ENCODE measurements around the gene PGAP6. TPM values are rescaled to one million over a fixed set of nuclear protein-coding genes. Genes with fewer than 3 reads are reported as not detected.
"Not testable (repeated sequence)": the region's sequence is repeated elsewhere in the genome, so short reads cannot be mapped to it uniquely, and the experiment has no call there.

Gene PGAP6
- total RNA-seq, 1 donor from 2014 or later = 66.6 TPM

- no peak for DNase-seq (ENCODE audit: low read depth in 2 of 2)
Measured at GRCh38 chr16:379183-379960, 2.4 kb downstream of the PGAP6 start.

GRCh38 chr16:378821-379182 lies 3.0 kb downstream of the PGAP6 start:
- no peak for DNase-seq (ENCODE audit: low read depth in 2 of 2)

GRCh38 chr16:378113-378820 lies 3.5 kb downstream of the PGAP6 start:
- not testable (repeated sequence) for DNase-seq (ENCODE audit: low read depth in 2 of 2)

GRCh38 chr16:377419-377951 lies 4.3 kb downstream of the PGAP6 start:
- no peak for DNase-seq (ENCODE audit: low read depth in 2 of 2)

GRCh38 chr16:376817-377418 lies 4.9 kb downstream of the PGAP6 start:
- DNase-seq (ENCODE audit: low read depth in 2 of 2) = no peak

GRCh38 chr16:375927-376816 lies 5.6 kb downstream of the PGAP6 start:
- DNase-seq (ENCODE audit: low read depth in 2 of 2) = no peak

- DNase-seq (ENCODE audit: low read depth in 2 of 2) = no peak
Measured at GRCh38 chr16:375212-375611, 6.6 kb downstream of the PGAP6 start.

GRCh38 chr16:374616-374926 lies 7.2 kb downstream of the PGAP6 start:
- no peak for DNase-seq (ENCODE audit: low read depth in 2 of 2)

GRCh38 chr16:373848-374615 lies 7.7 kb downstream of the PGAP6 start:
- DNase-seq (ENCODE audit: low read depth in 2 of 2) = no peak

GRCh38 chr16:373020-373598 lies 8.7 kb downstream of the PGAP6 start:
- DNase-seq (ENCODE audit: low read depth in 2 of 2) = no peak

- no peak for DNase-seq (ENCODE audit: low read depth in 2 of 2)
Measured at GRCh38 chr16:372302-372983, 9.3 kb downstream of the PGAP6 start.

GRCh38 chr16:371515-372301 lies 10.1 kb downstream of the PGAP6 start:
- DNase-seq (ENCODE audit: low read depth in 2 of 2) = no peak

GRCh38 chr16:370979-371514 lies 10.7 kb downstream of the PGAP6 start:
- no peak for DNase-seq (ENCODE audit: low read depth in 2 of 2)

- DNase-seq (ENCODE audit: low read depth in 2 of 2) = peak; percentile 90 to 95
Measured at GRCh38 chr16:370443-370842, 11.3 kb downstream of the PGAP6 start, which contains the start of gene MRPL28. Gene MRPL28 (minus strand): TSS chr16:370538. CDS start chr16:370218, 320 bp downstream.

GRCh38 chr16:369866-370436 lies 11.8 kb downstream of the PGAP6 start:
- no peak for DNase-seq (ENCODE audit: low read depth in 2 of 2)

GRCh38 chr16:369275-369865 lies 12.4 kb downstream of the PGAP6 start:
- DNase-seq (ENCODE audit: low read depth in 2 of 2) = no peak

- DNase-seq (ENCODE audit: low read depth in 2 of 2) = no peak
Measured at GRCh38 chr16:368388-369158, 13.2 kb downstream of the PGAP6 start.
